Measurements from ENCODE around the gene SLC16A3. TPM values are rescaled to one million over a fixed set of nuclear protein-coding genes. Genes with fewer than 3 reads are reported as not detected.

SLC16A3 gene
- total RNA-seq, 2 experiments from 2014 or later, result 115 to 130 TPM

DNA sequence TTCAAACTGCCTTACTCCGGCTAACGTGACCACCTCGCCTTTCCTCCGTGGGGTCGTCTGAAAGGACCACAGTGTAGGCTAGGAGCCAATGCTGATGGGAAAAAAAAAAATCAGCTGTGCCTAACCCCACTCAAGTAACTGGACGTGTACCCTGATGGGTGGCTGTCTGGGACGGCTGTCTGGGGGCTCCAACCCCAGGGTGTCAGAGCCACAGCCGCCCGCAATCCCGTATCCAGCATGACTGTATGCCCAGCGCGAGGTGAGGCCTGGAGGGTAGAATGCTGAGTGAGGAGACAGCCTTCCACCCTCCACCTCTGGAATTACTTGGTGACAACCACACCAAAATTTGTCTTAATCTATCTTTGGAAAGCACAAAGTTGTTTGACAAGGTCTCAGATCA lies 41.8 kb downstream of the SLC16A3 start:
- POLR2A ChIA-PET, result no interaction called here
- CTCF ChIA-PET, result no interaction called here

- ChIA-PET CTCF (no interaction called here), POLR2A (no interaction called here)
These were observed 42.6 kb downstream of the SLC16A3 start for GRCh38 chr17:82271401-82271800.

- ChIA-PET CTCF (interaction anchor here (1.2 to 1.6 kb wide), 3 partner anchors 9 to 78 kb away, joined by 3 to 6 read pairs (median 3); no protein-coding TSS in a partner anchor), POLR2A (interaction anchor here (0.6 to 1.1 kb wide), 3 partner anchors 25 to 44 kb away, joined by 3 to 4 read pairs (median 3); partner anchors contain the start of gene SLC16A3)
These were observed 43.9 kb downstream of the SLC16A3 start for GRCh38 chr17:82272495-82273326.

DNA sequence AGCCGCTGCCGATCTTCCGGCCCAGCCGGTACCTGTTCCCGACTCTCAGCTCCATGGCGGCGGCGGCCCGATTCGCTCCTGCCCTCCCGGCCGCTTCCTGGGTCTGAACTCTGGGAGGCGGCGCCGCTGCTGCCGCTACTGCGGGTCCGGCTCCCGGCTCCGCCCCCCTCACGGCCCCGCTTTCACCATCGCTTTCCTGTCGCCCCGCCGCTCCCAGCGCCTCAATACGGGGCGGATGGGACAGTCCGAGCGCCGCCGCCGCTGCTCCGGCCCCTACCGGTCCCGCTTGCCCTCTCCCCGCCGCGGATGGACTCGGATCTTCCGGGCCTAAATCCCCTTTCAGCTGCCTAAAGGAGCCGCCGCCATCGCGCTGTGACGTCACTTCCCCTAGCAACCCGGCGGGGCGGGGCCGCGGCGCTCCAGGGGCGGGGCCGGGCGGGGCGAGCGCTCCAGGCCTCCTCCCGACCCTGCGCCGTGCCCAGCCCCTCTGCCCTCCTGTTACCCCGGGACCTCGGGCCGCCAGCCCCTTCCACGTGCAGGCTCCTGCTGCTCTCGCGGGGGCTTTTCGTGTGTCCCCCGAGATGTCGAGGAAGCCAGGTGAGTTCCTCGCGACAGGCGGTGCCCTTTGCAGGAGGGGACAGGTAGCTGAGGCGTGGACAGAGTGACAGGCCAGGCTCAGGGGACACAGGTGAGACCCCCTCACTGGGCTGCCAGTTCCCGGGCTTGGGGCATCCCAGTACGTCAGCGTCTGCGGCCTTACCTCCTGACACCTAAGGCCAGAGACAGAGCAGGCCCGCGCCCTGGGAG lies 44.7 kb downstream of the SLC16A3 start, which contains the start of gene CSNK1D:
TSS of gene CSNK1D (minus strand) at position 374 of the 807 bp plus-strand sequence. CDS start at position 55, 319 bp downstream.
- POLR2A ChIA-PET, result interaction anchor here (1.0 to 1.1 kb wide), 2 partner anchors 24 to 44 kb away, joined by 3 to 4 read pairs; partner anchors contain the start of gene SLC16A3

GRCh38 chr17:82274134-82275020 lies 45.5 kb downstream of the SLC16A3 start:
- ChIA-PET CTCF (interaction anchor here (0.9 to 1.6 kb wide), 5 partner anchors 10 to 76 kb away, joined by 3 to 5 read pairs (median 3); no protein-coding TSS in a partner anchor), POLR2A (interaction anchor here (1.0 kb wide), 1 partner anchor 27 kb away, joined by 3 read pairs; no protein-coding TSS in a partner anchor)

More for the DNA sequence above, 44.7 kb downstream of the SLC16A3 start, which contains the start of gene CSNK1D:
- CTCF ChIA-PET, result interaction anchor here (0.9 to 1.6 kb wide), 5 partner anchors 8 to 77 kb away, joined by 3 to 6 read pairs (median 3); no protein-coding TSS in a partner anchor

- ChIA-PET CTCF (interaction anchor here (1.1 to 1.6 kb wide), 2 partner anchors 9 to 30 kb away, joined by 3 to 5 read pairs; no protein-coding TSS in a partner anchor), POLR2A (interaction anchor here (1.0 kb wide), 1 partner anchor 28 kb away, joined by 3 read pairs; no protein-coding TSS in a partner anchor)
These were observed 46.5 kb downstream of the SLC16A3 start for GRCh38 chr17:82275326-82275725.

GRCh38 chr17:82276938-82277337 lies 48.1 kb downstream of the SLC16A3 start:
- POLR2A ChIA-PET, result no interaction called here
- CTCF ChIA-PET, result interaction anchor here (1.3 kb wide), 1 partner anchor 26 kb away, joined by 4 read pairs; no protein-coding TSS in a partner anchor

- ChIA-PET POLR2A (no interaction called here), CTCF (no interaction called here)
These were observed 49.0 kb downstream of the SLC16A3 start for GRCh38 chr17:82277851-82278250.

DNA sequence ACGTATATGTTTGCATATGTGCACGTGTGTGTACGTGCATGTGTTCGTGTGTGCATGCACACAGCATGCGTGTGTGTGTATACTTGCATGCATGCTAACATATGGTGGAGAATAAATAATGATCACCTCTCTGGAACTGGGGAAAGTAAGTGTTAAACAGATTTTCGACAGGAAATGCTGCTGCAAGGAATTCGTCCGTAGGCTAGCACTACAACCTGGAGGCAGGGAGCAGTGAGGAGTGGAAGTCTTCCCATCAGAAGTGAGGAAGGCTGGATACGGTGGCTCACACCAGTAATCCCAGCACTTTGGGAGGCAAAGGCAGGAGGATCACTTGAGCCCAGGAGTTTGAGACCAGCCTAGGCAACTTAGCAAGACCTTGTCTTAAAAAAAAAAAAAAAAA lies 49.5 kb downstream of the SLC16A3 start:
- ChIA-PET POLR2A (no interaction called here), CTCF (no interaction called here)

GRCh38 chr17:82278786-82279391 lies 50.0 kb downstream of the SLC16A3 start:
- CTCF ChIA-PET, result interaction anchor here (0.6 kb wide), 1 partner anchor 27 kb away, joined by 3 read pairs; no protein-coding TSS in a partner anchor
- POLR2A ChIA-PET, result no interaction called here

DNA sequence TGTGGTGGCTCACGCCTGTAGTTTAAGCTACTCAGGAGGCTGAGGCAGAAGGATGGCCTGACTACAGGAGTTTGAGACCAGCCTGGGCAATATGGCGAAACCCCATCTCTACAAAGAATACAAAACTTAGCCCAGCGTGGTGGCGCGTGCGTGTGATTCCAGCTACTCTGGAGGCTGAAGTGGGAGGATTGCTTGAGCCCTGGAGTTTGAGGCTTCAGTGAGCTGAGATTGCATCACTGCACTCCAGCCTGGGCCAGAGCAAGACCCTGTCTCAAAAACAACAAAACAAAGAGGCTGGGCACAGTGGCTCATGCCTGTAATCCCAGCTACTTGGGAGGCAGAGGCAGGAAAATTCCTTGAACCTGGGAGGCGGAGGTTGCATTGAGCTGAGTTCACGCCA lies 51.7 kb downstream of the SLC16A3 start:
- POLR2A ChIA-PET, result interaction anchor here (0.7 to 1.3 kb wide), 3 partner anchors 12 to 17 kb away, joined by 3 to 6 read pairs (median 3); no protein-coding TSS in a partner anchor
- CTCF ChIA-PET, result interaction anchor here (0.9 to 2.2 kb wide), 3 partner anchors 7 to 18 kb away, joined by 3 to 6 read pairs (median 3); partner anchors contain the start of gene CSNK1D

DNA sequence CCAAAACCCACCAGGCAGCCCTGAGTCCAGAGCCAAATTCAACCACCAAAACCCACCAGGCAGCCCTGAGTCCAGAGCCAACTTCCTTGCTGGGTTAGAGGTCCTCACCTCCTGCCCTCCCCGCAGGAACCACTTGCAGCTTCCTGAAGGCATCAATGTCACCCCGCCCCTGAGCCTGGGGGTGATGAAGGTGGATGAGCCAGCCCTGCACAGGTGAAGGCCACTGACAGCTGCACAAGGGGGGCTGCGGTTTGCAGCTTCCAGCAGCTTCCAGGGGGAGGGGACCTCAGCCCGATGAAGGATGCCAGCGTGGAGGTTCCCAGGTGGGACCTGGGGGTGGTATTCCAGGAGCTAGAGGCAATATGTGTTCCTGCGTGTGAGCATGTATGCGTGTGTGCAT lies 52.2 kb downstream of the SLC16A3 start:
- CTCF ChIA-PET, result interaction anchor here (0.9 to 2.2 kb wide), 2 partner anchors 8 to 15 kb away, joined by 3 to 6 read pairs; partner anchors contain the start of gene CSNK1D
- POLR2A ChIA-PET, result interaction anchor here (0.7 to 1.3 kb wide), 3 partner anchors 11 to 17 kb away, joined by 3 to 6 read pairs (median 3); no protein-coding TSS in a partner anchor

GRCh38 chr17:82281502-82282238 lies 52.8 kb downstream of the SLC16A3 start:
- CTCF ChIA-PET, result interaction anchor here (1.4 to 2.7 kb wide), 4 partner anchors 9 to 45 kb away, joined by 5 to 13 read pairs (median 8); partner anchors contain the start of gene CSNK1D
- POLR2A ChIA-PET, result interaction anchor here (0.8 to 1.3 kb wide), 3 partner anchors 10 to 36 kb away, joined by 3 to 6 read pairs (median 6); partner anchors contain the start of gene CD7

GRCh38 chr17:82282239-82283207 lies 53.7 kb downstream of the SLC16A3 start:
- ChIA-PET CTCF (interaction anchor here (1.3 to 2.7 kb wide), 6 partner anchors 9 to 46 kb away, joined by 3 to 13 read pairs (median 6); partner anchors contain the start of gene CSNK1D), POLR2A (interaction anchor here (0.8 to 1.8 kb wide), 3 partner anchors 9 to 35 kb away, joined by 3 to 9 read pairs (median 6); partner anchors contain the start of gene CD7)

- ChIA-PET CTCF (interaction anchor here (1.0 to 2.7 kb wide), 9 partner anchors 8 to 47 kb away, joined by 3 to 13 read pairs (median 5); no protein-coding TSS in a partner anchor), POLR2A (interaction anchor here (0.5 to 1.8 kb wide), 2 partner anchors 14 to 60 kb away, joined by 5 to 9 read pairs; no protein-coding TSS in a partner anchor)
These were observed 54.4 kb downstream of the SLC16A3 start for GRCh38 chr17:82283208-82283749.

Measured in activated CD8-positive, alpha-beta memory T cell treated with anti-CD3 and anti-CD28 coated beads for 36 hours (primary cell).